GM12873 (cell line): ENCODE data around the gene ABCC1.

ENCODE experiments used
- TF ChIP-seq, protein P1 (sequence below): IDR thresholded peaks from 2 replicates; pipeline ENCODE4 v1.5.1; 2012; ENCODE audit warnings: low read depth, mild to moderate bottlenecking, moderate library complexity, low read length, control low read depth; ENCODE audit not compliant: insufficient read depth; ENCODE audit errors: missing control alignments

ABCC1 gene

DNA sequence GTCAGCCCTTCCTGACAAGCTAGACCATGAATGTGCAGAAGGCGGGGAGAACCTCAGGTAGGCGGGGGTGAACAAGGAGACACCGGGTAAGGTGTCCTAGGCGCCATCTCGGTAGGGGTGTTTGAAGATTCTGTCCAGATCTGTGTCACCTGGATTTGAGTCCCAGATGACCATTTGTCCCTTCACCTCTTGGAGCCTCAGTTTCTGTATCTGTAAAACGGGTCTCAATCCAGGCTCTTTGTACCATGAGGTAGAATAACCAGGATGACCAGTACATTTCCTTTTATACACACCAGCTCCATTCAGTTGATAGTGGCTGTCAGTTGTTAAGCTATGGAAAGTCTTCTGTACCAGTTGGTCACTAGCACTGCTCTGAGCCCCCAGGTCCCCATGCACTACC lies 187.2 kb downstream of the ABCC1 start:
- TF ChIP-seq, protein P1, sequence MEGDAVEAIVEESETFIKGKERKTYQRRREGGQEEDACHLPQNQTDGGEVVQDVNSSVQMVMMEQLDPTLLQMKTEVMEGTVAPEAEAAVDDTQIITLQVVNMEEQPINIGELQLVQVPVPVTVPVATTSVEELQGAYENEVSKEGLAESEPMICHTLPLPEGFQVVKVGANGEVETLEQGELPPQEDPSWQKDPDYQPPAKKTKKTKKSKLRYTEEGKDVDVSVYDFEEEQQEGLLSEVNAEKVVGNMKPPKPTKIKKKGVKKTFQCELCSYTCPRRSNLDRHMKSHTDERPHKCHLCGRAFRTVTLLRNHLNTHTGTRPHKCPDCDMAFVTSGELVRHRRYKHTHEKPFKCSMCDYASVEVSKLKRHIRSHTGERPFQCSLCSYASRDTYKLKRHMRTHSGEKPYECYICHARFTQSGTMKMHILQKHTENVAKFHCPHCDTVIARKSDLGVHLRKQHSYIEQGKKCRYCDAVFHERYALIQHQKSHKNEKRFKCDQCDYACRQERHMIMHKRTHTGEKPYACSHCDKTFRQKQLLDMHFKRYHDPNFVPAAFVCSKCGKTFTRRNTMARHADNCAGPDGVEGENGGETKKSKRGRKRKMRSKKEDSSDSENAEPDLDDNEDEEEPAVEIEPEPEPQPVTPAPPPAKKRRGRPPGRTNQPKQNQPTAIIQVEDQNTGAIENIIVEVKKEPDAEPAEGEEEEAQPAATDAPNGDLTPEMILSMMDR, result no peak

DNA sequence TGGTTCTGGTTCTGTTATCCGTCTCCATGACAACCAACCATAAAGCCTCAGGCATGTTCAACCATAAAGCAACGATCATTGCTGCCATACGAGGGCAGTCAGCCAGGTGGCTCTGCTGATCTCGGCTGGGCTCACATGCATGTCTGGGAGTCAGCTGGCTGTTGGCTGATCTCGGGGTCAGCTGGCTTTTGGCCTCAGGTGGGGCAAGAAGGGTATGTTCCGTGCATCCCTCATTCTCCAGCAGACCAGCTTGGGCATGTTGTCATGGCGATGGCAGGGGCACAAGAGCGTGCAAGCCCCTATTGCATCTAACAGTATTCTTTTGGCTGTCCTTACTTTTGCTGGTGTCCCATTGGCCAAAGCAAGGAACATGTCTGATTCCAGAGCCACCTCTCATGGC lies 187.7 kb downstream of the ABCC1 start:
- TF ChIP-seq, protein P1, result no peak

GRCh38 chr16:16138034-16138635 lies 188.7 kb downstream of the ABCC1 start:
- TF ChIP-seq, protein P1, result no peak

DNA sequence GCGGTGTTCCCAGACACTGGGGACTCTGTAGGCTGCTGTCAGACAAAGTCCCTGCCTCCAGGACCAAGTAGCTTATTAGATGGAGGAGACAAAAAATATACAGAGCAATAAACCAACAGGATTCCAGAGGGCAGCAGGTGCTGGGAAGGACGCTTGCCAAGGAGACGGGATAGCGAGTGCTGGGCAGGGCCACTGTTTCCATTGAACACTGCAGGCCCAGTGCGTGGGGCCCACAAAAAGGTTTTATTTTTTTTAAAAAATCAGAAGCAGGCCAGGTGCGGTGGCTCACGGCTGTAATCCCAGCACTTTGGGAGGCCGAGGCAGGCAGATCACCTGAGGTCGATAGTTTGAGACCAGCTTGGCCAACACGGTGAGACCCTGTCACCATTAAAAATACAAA lies 189.6 kb downstream of the ABCC1 start:
- TF ChIP-seq, protein P1, result no peak

DNA sequence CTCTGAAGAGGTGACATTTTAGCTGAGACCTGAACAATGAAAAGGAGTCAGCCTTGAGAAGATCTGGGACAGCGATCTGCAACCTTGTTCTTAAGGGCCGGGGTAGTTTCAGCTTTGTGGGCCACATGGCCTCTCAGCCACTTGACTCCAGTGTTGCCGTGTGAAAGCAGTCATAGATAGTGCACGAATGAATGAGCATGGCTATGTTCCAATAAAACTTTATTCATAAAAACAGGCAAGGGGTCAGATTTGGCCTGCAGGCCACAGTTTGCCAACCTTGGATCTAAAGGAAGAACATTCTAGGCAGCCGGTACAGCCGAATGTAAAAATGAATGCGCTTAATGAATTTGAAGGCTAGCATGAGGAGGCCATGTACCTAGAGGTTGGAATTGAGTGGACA lies 190.4 kb downstream of the ABCC1 start:
- TF ChIP-seq, protein P1, result no peak

GRCh38 chr16:16140537-16140936 lies 191.1 kb downstream of the ABCC1 start:
- TF ChIP-seq, protein P1, result no peak

- TF ChIP-seq, protein P1, result no peak
These were observed 191.7 kb downstream of the ABCC1 start for GRCh38 chr16:16141141-16141540.
